H1 (cell line): ENCODE data around the gene CDHR2. TPM values are rescaled to one million over a fixed set of nuclear protein-coding genes. Genes with fewer than 3 reads are reported as not detected.

Source experiments
- CTCF ChIA-PET: fragments of 300-600 bp; sonication (Branson Sonifier 250); formaldehyde crosslinking; loops from one replicate; lab custom pipeline; 2021; ENCODE audit not compliant: partially characterized antibody; lab: Charles Lee
- POLR2A ChIA-PET: fragments of 300-600 bp; sonication (Branson Sonifier 250); formaldehyde crosslinking; loops from one replicate; lab custom pipeline; 2021; ENCODE audit warnings: inconsistent platforms; ENCODE audit not compliant: partially characterized antibody; lab: Charles Lee
- DNase-seq, 2 experiments: peaks; one replicate each; pipeline versions ENCODE4 v3.0.0 to v3.0.0-alpha.2; 2010 to 2022; ENCODE audit warnings: low spot score in 2 of 2, low read depth in 1 of 2, mixed read lengths in 1 of 2
- FAIRE-seq: peaks from 2 replicates; lab custom pipeline; 2011; peaks lifted over from hg19 to GRCh38; lab: Jason Lieb, UNC
- H2AFZ ChIP-seq: 2 replicates; pipeline ENCODE4 v1.8.1; 2012; ENCODE audit warnings: low read length, inconsistent platforms
- H2AK5ac ChIP-seq: 2 replicates; pipeline ENCODE4 v1.6.1; 2013; ENCODE audit warnings: low read depth, low read length
- H2BK120ac ChIP-seq: replicated peaks from 2 replicates; pipeline ENCODE3; 2013; ENCODE audit warnings: low read depth, low read length, inconsistent platforms
- H2BK12ac ChIP-seq: 2 replicates; pipeline ENCODE4 v1.6.1; 2013; ENCODE audit warnings: low read depth, low read length
- H2BK15ac ChIP-seq: 2 replicates; pipeline ENCODE4 v1.6.1; 2013; ENCODE audit warnings: low read length
- H2BK20ac ChIP-seq: 2 replicates; pipeline ENCODE4 v1.6.1; 2013; ENCODE audit warnings: low read length
- H2BK5ac ChIP-seq: 2 replicates; pipeline ENCODE4 v1.6.1; 2013; ENCODE audit warnings: low read depth, low read length
- H3K14ac ChIP-seq: 2 replicates; pipeline ENCODE4 v1.6.1; 2013; ENCODE audit warnings: inconsistent platforms; ENCODE audit not compliant: insufficient read length
- H3K18ac ChIP-seq: 2 replicates; pipeline ENCODE4 v1.6.1; 2013; ENCODE audit warnings: low read length; ENCODE audit errors: extremely low read depth
- H3K23ac ChIP-seq: 2 replicates; pipeline ENCODE4 v1.6.1; 2013; ENCODE audit warnings: inconsistent platforms; ENCODE audit not compliant: insufficient read length
- H3K23me2 ChIP-seq: 2 replicates; pipeline ENCODE4 v1.6.1; 2013; ENCODE audit warnings: low read depth, low read length
- H3K27ac ChIP-seq: 2 replicates; pipeline ENCODE4 v1.6.1; 2011; ENCODE audit warnings: low read depth, low read length, inconsistent platforms
- H3K27me3 ChIP-seq, 4 experiments: replicated peaks in 1 of 4; 1 replicate in 1 of 4; 2 replicates in 3 of 4; pipeline versions ENCODE4 v1.6.1 to v1.8.1; 2011 to 2013; ENCODE audit warnings: low read length in 3 of 4, mild to moderate bottlenecking in 3 of 4, inconsistent platforms in 2 of 4, mixed read lengths in 2 of 4, moderate library complexity in 1 of 4; ENCODE audit not compliant: control insufficient read depth in 3 of 4, insufficient read depth in 3 of 4; ENCODE audit errors: extremely low read depth in 1 of 4
- H3K36me3 ChIP-seq, 4 experiments: 2 replicates each; pipeline versions ENCODE4 v1.6.1 to v1.8.1; 2011 to 2013; ENCODE audit warnings: mild to moderate bottlenecking in 4 of 4, low read length in 3 of 4, moderate library complexity in 2 of 4, control low read depth in 1 of 4, inconsistent platforms in 1 of 4; ENCODE audit not compliant: insufficient read depth in 4 of 4, control insufficient read depth in 2 of 4
- H3K4ac ChIP-seq: replicated peaks from 2 replicates; pipeline ENCODE3; 2013; ENCODE audit warnings: low read length, low read depth, mixed read lengths, inconsistent platforms; ENCODE audit not compliant: insufficient read length
- H3K4me1 ChIP-seq, 4 experiments: replicated peaks in 1 of 4; 1 replicate in 1 of 4; 2 replicates in 3 of 4; pipeline versions ENCODE4 v1.6.1 to v1.8.1; 2011 to 2013; ENCODE audit warnings: low read length in 3 of 4, inconsistent platforms in 2 of 4, mixed read lengths in 1 of 4; ENCODE audit not compliant: insufficient read depth in 4 of 4, control insufficient read depth in 3 of 4
- H3K4me2 ChIP-seq, 2 experiments: 2 replicates each; pipeline versions ENCODE4 v1.6.1 to v1.8.1; 2011 to 2013; ENCODE audit warnings: low read depth in 2 of 2, low read length in 2 of 2, control low read depth in 1 of 2, inconsistent platforms in 1 of 2, mild to moderate bottlenecking in 1 of 2; ENCODE audit not compliant: insufficient read depth in 1 of 2
- H3K4me3 ChIP-seq, 4 experiments: fragments of 200-600, 300-600 bp in 1 of 4; sonication (generic), shearing (Covaris generic), sonication (Bioruptor Twin) in 1 of 4; 2 replicates each; pipeline versions ENCODE4 v1.5.1 to v1.8.1; 2011 to 2016; ENCODE audit warnings: low read length in 4 of 4, low read depth in 3 of 4, control low read depth in 2 of 4, inconsistent platforms in 2 of 4, mild to moderate bottlenecking in 2 of 4, mixed read lengths in 1 of 4, moderate library complexity in 1 of 4; ENCODE audit not compliant: insufficient read depth in 2 of 4; ENCODE audit errors: extremely low read depth in 1 of 4
- H3K56ac ChIP-seq: replicated peaks from 2 replicates; pipeline ENCODE3; 2013; ENCODE audit warnings: low read depth, mild to moderate bottlenecking, mixed read lengths, low read length, inconsistent platforms; ENCODE audit not compliant: insufficient read length
- H3K79me1 ChIP-seq: 2 replicates; pipeline ENCODE4 v1.6.1; 2013; ENCODE audit warnings: low read depth, low read length, control low read depth
- H3K79me2 ChIP-seq, 2 experiments: 2 replicates each; pipeline versions ENCODE4 v1.6.1 to v1.8.1; 2012 to 2013; ENCODE audit warnings: low read length in 2 of 2, mild to moderate bottlenecking in 2 of 2, inconsistent platforms in 1 of 2; ENCODE audit not compliant: insufficient read depth in 2 of 2, control insufficient read depth in 1 of 2
- H3K9ac ChIP-seq, 4 experiments: replicated peaks in 1 of 4; 1 replicate in 1 of 4; 2 replicates in 3 of 4; pipeline versions ENCODE4 v1.6.1 to v1.8.1; 2011 to 2013; ENCODE audit warnings: low read depth in 3 of 4, low read length in 3 of 4, control low read depth in 2 of 4, mild to moderate bottlenecking in 2 of 4, moderate library complexity in 2 of 4, inconsistent platforms in 1 of 4; ENCODE audit errors: extremely low read depth in 1 of 4
- H3K9me3 ChIP-seq, 2 experiments: 2 replicates each; pipeline versions ENCODE4 v1.6.1 to v1.8.1; 2012 to 2013; ENCODE audit warnings: mild to moderate bottlenecking in 2 of 2, moderate library complexity in 2 of 2, control low read depth in 1 of 2, inconsistent platforms in 1 of 2, low read depth in 1 of 2, low read length in 1 of 2, mixed read lengths in 1 of 2; ENCODE audit not compliant: insufficient read depth in 2 of 2
- H4K20me1 ChIP-seq, 2 experiments: replicated peaks in 1 of 2; 2 replicates each; pipeline versions ENCODE3 to v1.8.1; 2011 to 2013; ENCODE audit warnings: inconsistent platforms in 2 of 2, low read length in 2 of 2, mild to moderate bottlenecking in 1 of 2; ENCODE audit not compliant: insufficient read depth in 2 of 2, control insufficient read depth in 1 of 2
- H4K5ac ChIP-seq: 2 replicates; pipeline ENCODE4 v1.6.1; 2013; ENCODE audit warnings: low read length, low read depth, mixed read lengths, inconsistent platforms; ENCODE audit not compliant: insufficient read length
- H4K8ac ChIP-seq: 2 replicates; pipeline ENCODE4 v1.8.0; 2013; ENCODE audit warnings: mild to moderate bottlenecking, moderate library complexity, low read length, inconsistent platforms; ENCODE audit not compliant: insufficient read depth; ENCODE audit errors: extremely low read depth
- H4K91ac ChIP-seq: replicated peaks from 2 replicates; pipeline ENCODE3; 2013; ENCODE audit warnings: low read length, mixed read lengths, inconsistent platforms; ENCODE audit not compliant: insufficient read length
- ASH2L ChIP-seq: fragments of 200-600, 300-600 bp; sonication (generic); IDR thresholded peaks from one replicate; pipeline ENCODE4 v1.7.1; 2017; ENCODE audit warnings: low read length
- BRCA1 ChIP-seq: IDR thresholded peaks from 2 replicates; pipeline ENCODE4 v1.6.1; 2012; ENCODE audit warnings: low read depth, low read length, improper control_type of control experiment
- EGR1 ChIP-seq: IDR thresholded peaks from 2 replicates; pipeline ENCODE4 v1.6.1; 2011; ENCODE audit warnings: low read depth, low read length, borderline replicate concordance
- EZH2 ChIP-seq: fragments of 200-600 bp; sonication (generic); IDR thresholded peaks from 2 replicates; pipeline ENCODE4 v1.7.1; 2012; ENCODE audit warnings: low read depth, mild to moderate bottlenecking, moderate library complexity, low read length, inconsistent platforms; ENCODE audit not compliant: severe bottlenecking
- KDM1A ChIP-seq: fragments of 200-600, 300-600 bp; sonication (generic); IDR thresholded peaks from 2 replicates; pipeline ENCODE4 v1.7.1; 2016; ENCODE audit warnings: mild to moderate bottlenecking, low read length, borderline replicate concordance
- PHF8 ChIP-seq: fragments of 200-600 bp; sonication (generic); conservative IDR thresholded peaks from 2 replicates; pipeline ENCODE4 v1.7.1; 2012; ENCODE audit warnings: low read depth, mild to moderate bottlenecking, inconsistent platforms, low read length, moderate library complexity
- POLR2A ChIP-seq, 2 experiments: IDR thresholded peaks; 1 replicate in 1 of 2; 2 replicates in 1 of 2; pipeline ENCODE4 v1.6.1; 2011; ENCODE audit warnings: low read depth in 2 of 2, low read length in 2 of 2, mild to moderate bottlenecking in 2 of 2; ENCODE audit errors: control extremely low read depth in 1 of 2
- POLR2AphosphoS5 ChIP-seq: IDR thresholded peaks from 2 replicates; pipeline ENCODE4 v1.6.1; 2011; ENCODE audit warnings: low read depth, low read length
- RFX5 ChIP-seq: IDR thresholded peaks from 2 replicates; pipeline ENCODE4 v1.6.1; 2011; ENCODE audit warnings: low read depth, low read length, improper control_type of control experiment, borderline replicate concordance
- SP1 ChIP-seq: IDR thresholded peaks from 2 replicates; pipeline ENCODE4 v1.6.1; 2011; ENCODE audit warnings: low read depth, low read length
- SP4 ChIP-seq: IDR thresholded peaks from 2 replicates; pipeline ENCODE4 v1.6.1; 2012; ENCODE audit warnings: low read length, inconsistent platforms
- TCF12 ChIP-seq: IDR thresholded peaks from 2 replicates; pipeline ENCODE4 v1.6.1; 2011; ENCODE audit warnings: low read depth, mild to moderate bottlenecking, low read length
- WGBS, 2 experiments: shearing (Covaris generic) in 1 of 2; methylation state at CpG; one replicate each; pipeline versions ENCODE4 v1.1.6 to v1.1.7; 2013 to 2015; ENCODE audit warnings: low lambda C conversion rate in 2 of 2, mixed read lengths in 2 of 2, inconsistent platforms in 1 of 2, low coverage in 1 of 2, missing lambda C conversion rate in 1 of 2; ENCODE audit not compliant: insufficient replicate concordance in 2 of 2, insufficient coverage in 1 of 2, insufficient read length in 1 of 2; ENCODE audit errors: extremely low coverage in 1 of 2, missing lambda C conversion rate in 1 of 2; 5-methylcytosine and 5-hydroxymethylcytosine counted together
- polyA plus RNA-seq, 7 experiments: library from polyadenylated mRNA; depleted of rRNA in 3 of 7; stranded (reverse) in 5 of 7; unstranded in 2 of 7; fragments of >200 nt in 5 of 7; fragments of 200-250 nt in 2 of 7; gene quantifications; 1 replicate in 5 of 7; 2 replicates in 1 of 7; 4 replicates in 1 of 7; pipeline versions ENCODE4 v1.2.1 to v1.2.3, GENCODE V29; 2011 to 2013; ENCODE audit warnings: missing spikeins in 2 of 7, mixed read lengths in 2 of 7
- total RNA-seq: library from RNA; stranded (reverse); fragmentation: NEBNext Ultra II Directional; extraction: Animal tissue kit (Norgen Biotek cat#: 25700); gene quantifications from 2 replicates; pipeline ENCODE4 v1.2.1, GENCODE V29; 2021

CDHR2 gene
- total and polyA plus RNA-seq, 2 of the 8 experiments (the other 6 are each of a cell fraction or from before 2014, with no cell fraction given), result 0.02 to 0.43 TPM

- Histone ChIP-seq H3K4me3 (no peak overlapping the region), H3K4ac (no peak overlapping the region), H2AK5ac (no peak overlapping the region), H2AFZ (no peak overlapping the region), H4K5ac (no peak overlapping the region), H4K91ac (no peak overlapping the region), H3K79me2 (peaks cover 27 to 43% of the 10 kb centered on the region in 2 experiments), H2BK5ac (no peak overlapping the region; the same call in 1 of the 2 replicates), H3K56ac (no peak overlapping the region), H3K23ac (no peak overlapping the region), H2BK15ac (no peak overlapping the region), H3K27ac (no peak overlapping the region), H3K27me3 (no peaks in the 10 kb centered on the region), H3K4me2 (no peak overlapping the region), H3K9ac (no peak overlapping the region), H3K18ac (no peak overlapping the region), H3K4me1 (peaks cover 4 to 19% (median 16%) of the 10 kb centered on the region in 4 experiments), H3K14ac (no peak overlapping the region), H2BK12ac (no peak overlapping the region), H3K79me1 (peaks cover 11% of the 10 kb centered on the region), H2BK20ac (no peak overlapping the region), H2BK120ac (no peak overlapping the region), H3K9me3 (no peaks in the 10 kb centered on the region), H3K36me3 (peaks cover 34 to 66% (median 46%) of the 10 kb centered on the region in 4 experiments), H3K23me2 (peaks cover 1% of the 10 kb centered on the region), H4K20me1 (peaks cover 37 to 48% of the 10 kb centered on the region in 2 experiments)
- DNase-seq, result no peak
- ChIA-PET CTCF (interaction anchor here (1.0 to 1.2 kb wide), 3 partner anchors 29 to 48 kb away, joined by 3 to 7 read pairs (median 3); no protein-coding TSS in a partner anchor), POLR2A (interaction anchor here (2.1 to 26.0 kb wide), 3 partner anchors 7 to 46 kb away, joined by 6 to 458 read pairs (median 458); partner anchors contain the start of gene RNF44)
- no peak for FAIRE-seq
- 91% methylated on average over 20 of the region's 28 CpGs; no CpG with 5 or more reads in 1 of the 2 experiments for WGBS, 2 experiments
- no peak for TF ChIP-seq RFX5
- no peak for TF ChIP-seq EGR1
- TF ChIP-seq SP4, result no peak
- TF ChIP-seq POLR2AphosphoS5, result no peak; the same call in 1 of the 2 replicates
- no peak for TF ChIP-seq SP1
- TF ChIP-seq TCF12, result no peak
- TF ChIP-seq EZH2, result no peak
- no peak for TF ChIP-seq PHF8
- no peak for TF ChIP-seq BRCA1
- TF ChIP-seq KDM1A, result no peak
- TF ChIP-seq POLR2A (IDR thresholded peaks at IDR 0.05; ENCODE audit: control extremely low read depth in 1 of 2, low read depth in 2 of 2, low read length in 2 of 2), result no peak
- no peak for TF ChIP-seq ASH2L
- TF ChIP-seq, all 59 proteins: peak for 0
- no peak overlapping the region for H4K8ac ChIP-seq
Observed at GRCh38 chr5:176530393-176530982, 18.7 kb upstream of the CDHR2 start.
